Skeletal muscle tissue (tissue), 4 donors: Measurements from ENCODE around the gene C3orf18. TPM values are rescaled to one million over a fixed set of nuclear protein-coding genes. Genes with fewer than 3 reads are reported as not detected.

Experiments
- H3K27ac ChIP-seq: one replicate; pipeline ENCODE4 v1.7.0; 2013; ENCODE audit warnings: mild to moderate bottlenecking, low read depth, low read length, inconsistent platforms
- H3K27me3 ChIP-seq, 3 donors: one replicate each; pipeline ENCODE4 v1.7.0; 2013; ENCODE audit warnings: low read length in 3 of 3; ENCODE audit not compliant: control insufficient read depth in 3 of 3, insufficient read depth in 3 of 3
- H3K36me3 ChIP-seq, 3 donors: one replicate each; pipeline ENCODE4 v1.7.0; 2013; ENCODE audit warnings: low read length in 3 of 3; ENCODE audit not compliant: control insufficient read depth in 3 of 3, insufficient read depth in 3 of 3
- H3K4me1 ChIP-seq, 3 donors: one replicate each; pipeline ENCODE4 v1.7.0; 2013; ENCODE audit warnings: low read length in 3 of 3, mild to moderate bottlenecking in 3 of 3; ENCODE audit not compliant: control insufficient read depth in 3 of 3, insufficient read depth in 3 of 3
- H3K4me3 ChIP-seq, 3 donors: one replicate each; pipeline ENCODE4 v1.7.0; 2013; ENCODE audit warnings: low read length in 3 of 3
- H3K9ac ChIP-seq, 3 donors: one replicate each; pipeline ENCODE4 v1.7.0; 2013; ENCODE audit warnings: low read length in 3 of 3, mild to moderate bottlenecking in 3 of 3, moderate library complexity in 2 of 3, low read depth in 1 of 3
- H3K9me3 ChIP-seq, 3 donors: one replicate each; pipeline ENCODE4 v1.7.0; 2013; ENCODE audit warnings: low read length in 3 of 3; ENCODE audit not compliant: control insufficient read depth in 3 of 3
- total RNA-seq: library from RNA; depleted of rRNA; stranded (reverse); fragments of >200 nt; gene quantifications from one replicate; pipeline ENCODE4 v1.2.3, GENCODE V29; 2014
- donor health status: Osteomylitis.

Gene C3orf18
- total RNA-seq, 1 donor from 2014 or later, result 11.5 TPM

DNA sequence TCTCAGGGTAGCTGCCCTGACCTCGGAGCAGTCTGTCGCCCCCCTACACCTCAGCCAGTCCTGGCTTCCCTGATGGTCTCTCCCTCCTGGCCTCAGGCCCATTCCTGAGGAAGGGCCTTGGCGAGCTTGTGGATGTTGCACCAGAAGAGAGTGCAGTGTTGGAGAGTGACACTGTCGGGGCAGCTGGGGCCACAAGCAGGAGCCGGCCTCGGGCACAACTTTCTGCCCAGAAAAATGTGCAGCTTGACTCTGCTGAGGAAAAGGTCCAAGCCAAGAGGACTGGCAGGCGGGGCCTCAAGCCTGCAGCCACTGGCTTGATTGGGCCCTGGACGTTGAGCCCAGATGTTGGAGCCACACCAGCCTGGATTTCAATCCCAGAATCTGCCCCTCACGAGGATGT, 14.5 kb upstream of the C3orf18 start:
- Histone ChIP-seq H3K27me3 (no peaks in the 10 kb centered on the region), H3K36me3 (peaks cover 12 to 34% (median 22%) of the 10 kb centered on the region in 3 donors), H3K9me3 (no peaks in the 10 kb centered on the region), H3K4me1 (peaks cover 52 to 70% (median 59%) of the 10 kb centered on the region in 3 donors), H3K27ac (peak overlapping the region; percentile 88), H3K9ac (peak overlapping the region in 2 of 3 donors; percentile 45 to 61), H3K4me3 (peak overlapping the region in 2 of 3 donors; percentile 13 to 25)

DNA sequence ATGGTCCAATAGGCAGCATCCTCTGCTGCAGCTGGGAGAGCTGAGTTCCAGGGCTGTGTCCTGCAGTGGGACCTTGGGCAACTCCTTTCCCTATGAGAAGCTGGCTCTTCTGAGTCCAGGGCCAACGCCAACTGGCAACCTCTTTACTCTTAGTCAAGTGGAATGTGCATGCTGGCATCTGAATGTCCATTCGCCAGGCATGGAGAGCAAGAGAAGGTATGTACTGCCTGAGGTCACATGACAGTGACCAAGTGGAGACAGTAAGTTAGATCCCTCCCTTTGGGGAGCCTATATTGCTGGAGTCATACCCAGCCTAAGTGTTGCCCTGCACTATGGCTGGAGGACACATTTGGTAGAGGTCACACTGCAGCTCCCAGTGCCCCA, 13.9 kb upstream of the C3orf18 start:
- Histone ChIP-seq H3K27me3 (no peaks in the 10 kb centered on the region), H3K4me3 (peak overlapping the region in 1 of 3 donors; percentile 22), H3K4me1 (peaks cover 46 to 63% (median 52%) of the 10 kb centered on the region in 3 donors), H3K9ac (peak overlapping the region in 2 of 3 donors; percentile 45 to 61), H3K9me3 (no peaks in the 10 kb centered on the region), H3K36me3 (peaks cover 16 to 39% (median 27%) of the 10 kb centered on the region in 3 donors), H3K27ac (peak overlapping the region; percentile 88)

DNA sequence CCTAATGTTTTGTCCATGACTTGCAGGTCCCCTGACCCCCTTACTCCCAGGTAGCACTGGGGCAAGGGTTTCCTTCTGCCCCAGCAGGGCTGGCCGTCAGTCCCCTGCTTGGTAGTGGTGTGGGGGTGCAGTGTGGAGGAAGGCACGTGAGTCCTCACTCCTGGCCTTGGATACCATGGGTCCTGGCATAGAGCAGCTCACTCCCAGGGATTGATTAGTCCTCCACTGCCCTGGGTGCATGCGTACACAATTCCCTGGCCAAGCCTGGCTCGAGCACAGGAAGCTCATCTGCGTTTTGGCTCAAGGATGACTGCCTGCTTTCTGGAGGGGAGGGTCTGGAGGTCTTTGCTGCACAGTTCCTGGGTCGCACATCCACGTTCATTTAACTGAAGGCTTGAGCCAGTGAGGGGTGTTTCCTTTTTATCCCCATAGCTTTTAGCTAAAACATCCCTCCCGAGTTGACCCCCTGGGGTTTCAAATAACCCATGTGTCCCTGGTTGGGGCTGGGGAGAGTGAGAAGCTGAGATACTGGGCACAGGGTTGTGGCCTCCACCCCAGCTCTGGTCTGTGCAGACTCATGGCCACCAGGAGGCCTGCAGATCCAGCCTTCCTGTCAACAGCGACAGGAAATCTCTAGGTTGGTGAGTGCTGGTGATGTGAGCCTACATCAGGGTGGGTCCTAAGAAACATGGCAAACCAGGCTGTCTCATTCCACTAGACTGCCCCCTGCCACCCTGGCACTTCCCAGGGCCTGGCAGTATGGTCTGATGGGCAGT, 13.3 kb upstream of the C3orf18 start:
- no peaks in the 10 kb centered on the region for H3K27me3 ChIP-seq
- peaks cover 41 to 57% (median 46%) of the 10 kb centered on the region in 3 donors for H3K4me1 ChIP-seq
- no peak overlapping the region for H3K9ac ChIP-seq
- H3K36me3 ChIP-seq, result peaks cover 16 to 39% (median 27%) of the 10 kb centered on the region in 3 donors
- H3K9me3 ChIP-seq, result no peaks in the 10 kb centered on the region
- no peak overlapping the region for H3K27ac ChIP-seq
- H3K4me3 ChIP-seq, result no peak overlapping the region

DNA sequence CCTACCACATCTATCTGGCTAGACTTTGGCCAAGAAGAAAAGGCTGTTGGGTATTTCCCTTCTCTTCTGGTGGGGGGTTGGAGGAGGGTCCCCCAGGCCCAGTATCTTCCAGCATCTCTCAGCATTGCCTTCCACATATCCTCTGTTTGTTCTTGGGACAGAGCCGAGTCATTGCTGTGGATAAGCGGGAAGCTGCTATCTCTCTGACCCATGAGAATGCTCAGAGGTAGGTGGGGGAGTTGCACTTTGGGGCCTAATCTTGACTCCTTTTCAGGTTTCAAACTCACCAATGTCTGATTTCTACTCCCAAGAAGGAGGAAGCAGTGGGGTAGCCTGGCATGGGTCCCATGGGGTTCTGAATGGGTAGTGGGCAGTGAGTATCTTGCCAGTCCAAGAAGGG, 9.8 kb upstream of the C3orf18 start:
- Histone ChIP-seq H3K4me1 (peaks cover 15 to 46% (median 21%) of the 10 kb centered on the region in 3 donors), H3K27ac (no peak overlapping the region), H3K9ac (no peak overlapping the region), H3K27me3 (no peaks in the 10 kb centered on the region), H3K9me3 (no peaks in the 10 kb centered on the region), H3K36me3 (peaks cover 29 to 43% (median 36%) of the 10 kb centered on the region in 3 donors), H3K4me3 (no peak overlapping the region)

DNA sequence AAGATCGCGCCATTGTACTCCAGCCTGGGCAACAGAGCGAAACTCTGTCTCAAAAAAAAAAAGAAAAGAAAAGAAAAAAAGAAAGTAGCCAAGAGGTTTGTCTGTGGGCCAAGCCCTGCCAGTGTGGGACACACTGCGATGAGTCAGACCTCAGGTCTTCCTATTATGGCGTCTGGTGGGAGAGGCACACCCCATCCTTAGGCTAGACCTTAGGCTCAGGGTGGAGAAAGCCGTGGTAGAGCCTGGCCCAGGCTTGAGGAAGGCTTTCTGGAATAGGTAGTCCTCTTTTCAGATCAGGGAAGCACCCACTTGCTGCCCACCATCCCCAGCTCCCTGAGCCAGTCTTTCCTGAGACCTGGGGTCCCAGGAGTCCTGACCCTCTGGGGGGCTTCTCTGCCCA, 7.8 kb upstream of the C3orf18 start:
- Histone ChIP-seq H3K9me3 (no peaks in the 10 kb centered on the region), H3K36me3 (peaks cover 29 to 32% (median 31%) of the 10 kb centered on the region in 3 donors), H3K4me1 (peaks cover 12 to 34% (median 13%) of the 10 kb centered on the region in 3 donors), H3K27me3 (no peaks in the 10 kb centered on the region), H3K9ac (no peak overlapping the region), H3K4me3 (no peak overlapping the region), H3K27ac (no peak overlapping the region)

DNA sequence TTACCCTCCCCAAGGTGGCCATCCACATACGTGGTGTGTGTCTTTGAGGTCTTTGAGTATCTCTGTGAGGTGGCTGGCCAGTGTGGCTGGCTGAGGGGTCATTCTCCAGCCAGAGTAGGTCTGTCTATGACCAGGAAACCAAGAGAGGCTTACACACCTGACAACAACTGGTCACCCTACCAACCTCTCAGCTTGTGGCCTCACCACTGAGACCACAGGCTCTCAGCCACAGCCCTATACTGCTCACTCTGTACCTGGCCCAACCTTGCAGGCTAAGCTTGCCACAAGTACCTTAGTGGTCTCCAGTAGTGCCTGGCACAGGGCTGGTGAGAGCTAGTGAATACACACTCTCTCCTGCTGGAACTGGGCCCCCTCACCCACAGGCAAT, 6.9 kb upstream of the C3orf18 start:
- Histone ChIP-seq H3K4me1 (peaks cover 18 to 41% (median 20%) of the 10 kb centered on the region in 3 donors), H3K27ac (no peak overlapping the region), H3K4me3 (no peak overlapping the region)

DNA sequence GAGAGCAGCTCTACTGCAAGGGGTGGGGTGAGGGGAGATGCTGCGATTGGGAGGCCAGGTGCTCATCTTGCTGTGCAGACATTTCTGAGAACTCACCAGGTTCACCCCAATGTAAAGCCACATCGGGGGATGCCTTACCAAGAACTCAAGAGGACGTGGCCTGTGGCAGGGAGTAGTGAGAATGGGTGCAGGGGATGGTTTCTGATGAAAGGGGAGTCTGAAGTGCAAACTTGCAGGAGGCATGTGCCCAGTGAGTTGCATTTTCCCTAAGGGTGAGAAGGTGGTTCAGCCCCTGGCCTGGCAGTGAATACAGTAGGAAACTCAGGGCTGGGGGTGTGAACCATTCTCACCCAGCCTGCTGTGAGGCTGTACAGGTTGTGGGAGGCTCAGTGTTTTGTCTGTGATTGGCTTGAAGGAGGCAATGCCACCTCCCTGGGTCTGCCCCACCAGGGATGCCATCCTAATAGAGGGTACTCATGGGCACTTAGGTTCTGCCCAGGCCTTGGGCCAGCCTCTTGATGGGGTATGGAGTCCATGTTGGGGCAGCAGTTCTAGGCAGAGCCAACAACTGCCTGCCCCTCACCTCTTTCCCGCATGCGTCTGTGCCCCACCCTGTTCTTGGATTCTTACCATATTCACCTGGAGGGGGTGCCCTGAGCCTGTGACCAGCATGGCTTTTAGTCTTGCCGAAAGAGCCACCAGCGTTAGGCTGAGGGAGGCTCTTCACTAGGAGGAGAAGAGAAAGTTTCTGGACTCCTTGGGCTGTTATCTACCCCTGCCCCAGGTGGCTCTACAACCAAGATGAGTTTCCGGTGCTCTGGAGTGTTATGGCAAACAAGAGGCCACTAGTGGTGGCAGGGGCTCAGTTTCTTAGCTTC, 6.3 kb upstream of the C3orf18 start:
- Histone ChIP-seq H3K36me3 (peaks cover 22 to 29% (median 29%) of the 10 kb centered on the region in 3 donors), H3K9ac (peak overlapping the region in 1 of 3 donors; percentile 10), H3K9me3 (no peaks in the 10 kb centered on the region), H3K4me1 (peaks cover 18 to 42% (median 20%) of the 10 kb centered on the region in 3 donors), H3K4me3 (no peak overlapping the region), H3K27ac (no peak overlapping the region), H3K27me3 (no peaks in the 10 kb centered on the region)

More for the DNA sequence above, 6.9 kb upstream of the C3orf18 start:
- Histone ChIP-seq H3K9ac (no peak overlapping the region), H3K9me3 (no peaks in the 10 kb centered on the region), H3K27me3 (no peaks in the 10 kb centered on the region), H3K36me3 (peaks cover 27 to 29% (median 29%) of the 10 kb centered on the region in 3 donors)

DNA sequence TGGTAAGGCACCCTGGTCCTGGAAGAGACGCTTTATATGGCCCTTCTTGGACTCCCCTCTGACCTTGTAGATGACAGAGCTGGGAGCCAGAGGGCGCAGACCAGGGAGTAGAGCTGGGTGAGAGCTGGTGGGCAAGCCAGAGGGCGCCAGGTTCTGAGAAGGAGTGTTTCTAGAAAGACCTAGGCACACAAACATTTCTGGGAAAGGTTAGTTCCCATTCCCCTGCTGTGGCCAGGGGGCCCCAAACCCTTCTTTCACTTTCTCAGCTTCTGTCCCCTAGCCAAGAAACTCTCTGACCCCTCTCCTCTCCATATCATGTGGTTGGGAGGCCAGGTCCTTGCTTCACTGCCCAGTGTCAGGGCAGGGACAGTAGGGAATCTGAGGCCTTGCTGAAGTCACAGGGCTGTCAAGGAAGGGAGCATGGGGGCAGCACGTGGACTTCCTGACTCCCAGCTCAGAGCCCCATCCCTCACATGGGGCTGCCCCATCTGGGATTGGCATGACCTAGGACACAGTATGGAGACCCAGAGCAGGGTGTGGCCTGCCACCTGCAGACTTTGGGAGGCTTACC, 5.3 kb upstream of the C3orf18 start:
- H3K27ac ChIP-seq, result no peak overlapping the region

DNA sequence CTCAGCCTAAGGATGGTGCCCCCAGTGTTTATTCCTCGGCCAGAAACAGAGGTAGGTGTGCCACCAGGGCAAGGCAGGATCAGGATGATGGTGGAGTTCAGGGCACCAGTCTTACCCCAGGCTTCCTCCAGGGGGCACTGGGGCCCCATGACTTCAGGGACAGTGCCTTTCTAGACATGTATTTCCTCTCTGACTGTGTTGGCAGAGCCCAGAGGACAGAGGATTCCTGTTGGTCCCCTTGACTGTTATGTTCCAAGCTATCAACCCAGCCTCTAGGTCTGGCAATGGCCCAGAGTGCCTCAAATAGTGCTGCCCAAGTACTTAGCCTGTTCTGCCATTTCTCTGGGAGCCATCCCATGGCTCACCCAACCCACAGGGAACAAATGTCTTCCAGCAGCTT, 4.6 kb upstream of the C3orf18 start:
- H3K9me3 ChIP-seq, result no peaks in the 10 kb centered on the region
- peaks cover 27 to 52% (median 30%) of the 10 kb centered on the region in 3 donors for H3K4me1 ChIP-seq
- peaks cover 9 to 18% (median 16%) of the 10 kb centered on the region in 3 donors for H3K36me3 ChIP-seq
- H3K27me3 ChIP-seq, result no peaks in the 10 kb centered on the region
- peak overlapping the region in 1 of 3 donors; percentile 40 for H3K9ac ChIP-seq
- H3K4me3 ChIP-seq, result no peak overlapping the region
- no peak overlapping the region for H3K27ac ChIP-seq

More for the DNA sequence above, 5.3 kb upstream of the C3orf18 start:
- Histone ChIP-seq H3K4me1 (peaks cover 24 to 48% (median 26%) of the 10 kb centered on the region in 3 donors), H3K36me3 (peaks cover 14 to 25% (median 23%) of the 10 kb centered on the region in 3 donors), H3K27me3 (no peaks in the 10 kb centered on the region), H3K4me3 (no peak overlapping the region), H3K9me3 (no peaks in the 10 kb centered on the region), H3K9ac (no peak overlapping the region)
